Mesodermal cell (in vitro differentiated cells): ENCODE results near the gene UBE2E2.

Experiments used
- H3K27ac ChIP-seq: 2 replicates; pipeline ENCODE4 v1.7.0; 2013; ENCODE audit warnings: mild to moderate bottlenecking, low read depth, low read length, moderate library complexity; ENCODE audit not compliant: severe bottlenecking
- H3K36me3 ChIP-seq: 2 replicates; pipeline ENCODE4 v1.7.1; 2013; ENCODE audit warnings: mild to moderate bottlenecking, low read length, moderate library complexity; ENCODE audit not compliant: control insufficient read depth, insufficient read depth
- H3K4me1 ChIP-seq: one replicate; pipeline ENCODE4 v1.7.1; 2013; ENCODE audit warnings: mild to moderate bottlenecking, low read length; ENCODE audit not compliant: insufficient read depth, control insufficient read depth, poor library complexity, severe bottlenecking
- H3K4me3 ChIP-seq: 2 replicates; pipeline ENCODE4 v1.7.0; 2013; ENCODE audit warnings: low read length, control low read depth, mild to moderate bottlenecking; ENCODE audit not compliant: insufficient read depth, poor library complexity, severe bottlenecking; ENCODE audit errors: extremely low read depth
- H3K9me3 ChIP-seq: 2 replicates; pipeline ENCODE4 v1.7.1; 2013; ENCODE audit warnings: mild to moderate bottlenecking, low read length, moderate library complexity; ENCODE audit not compliant: control insufficient read depth
- WGBS, 2 experiments: methylation state at CpG; one replicate each; pipeline ENCODE4 v1.1.5; 2013; ENCODE audit warnings: missing lambda C conversion rate in 2 of 2; ENCODE audit not compliant: insufficient coverage in 2 of 2; 5-methylcytosine and 5-hydroxymethylcytosine counted together

The UBE2E2 gene

GRCh38 chr3:23442598-23443383, 239.7 kb downstream of the UBE2E2 start:
- Histone ChIP-seq H3K4me3 (no peak overlapping the region), H3K27ac (no peak overlapping the region)
- WGBS, 2 experiments: 73 to 100% methylated on average over 1 of the region's 4 CpGs

GRCh38 chr3:23444386-23444785, 241.3 kb downstream of the UBE2E2 start:
- Histone ChIP-seq H3K4me1 (peaks cover 12% of the 10 kb centered on the region), H3K36me3 (no peaks in the 10 kb centered on the region), H3K4me3 (no peak overlapping the region), H3K27ac (no peak overlapping the region), H3K9me3 (no peaks in the 10 kb centered on the region)
- 86 to 100% methylated on average over 1 of the region's 1 CpG for WGBS, 2 experiments

More at GRCh38 chr3:23442598-23443383, 239.7 kb downstream of the UBE2E2 start:
- Histone ChIP-seq H3K4me1 (peaks cover 12% of the 10 kb centered on the region), H3K36me3 (no peaks in the 10 kb centered on the region), H3K9me3 (no peaks in the 10 kb centered on the region)

- H3K9me3 ChIP-seq: no peaks in the 10 kb centered on the region
- WGBS, 2 experiments: 78 to 83% methylated on average over 1 to 2 of the region's 3 CpGs
- no peaks in the 10 kb centered on the region for H3K36me3 ChIP-seq
- H3K4me1 ChIP-seq: peaks cover 9% of the 10 kb centered on the region
- no peak overlapping the region for H3K27ac ChIP-seq
- no peak overlapping the region for H3K4me3 ChIP-seq
These were observed 243.2 kb downstream of the UBE2E2 start for GRCh38 chr3:23446301-23446700.

GRCh38 chr3:23448998-23449537, 245.9 kb downstream of the UBE2E2 start:
- Histone ChIP-seq H3K27ac (no peak overlapping the region), H3K4me1 (peaks cover 9% of the 10 kb centered on the region), H3K9me3 (no peaks in the 10 kb centered on the region), H3K36me3 (no peaks in the 10 kb centered on the region), H3K4me3 (no peak overlapping the region)
- WGBS, 2 experiments: 83% methylated on average over 1 of the region's 2 CpGs; no CpG with 5 or more reads in 1 of the 2 experiments

GRCh38 chr3:23450051-23450450, 246.9 kb downstream of the UBE2E2 start:
- H3K9me3 ChIP-seq: no peaks in the 10 kb centered on the region
- H3K4me1 ChIP-seq: peaks cover 9% of the 10 kb centered on the region
- no peaks in the 10 kb centered on the region for H3K36me3 ChIP-seq
- H3K27ac ChIP-seq: no peak overlapping the region
- no CpG with 5 or more reads among the region's 2 CpGs for WGBS, 2 experiments
- no peak overlapping the region for H3K4me3 ChIP-seq

- Histone ChIP-seq H3K4me3 (no peak overlapping the region), H3K9me3 (no peaks in the 10 kb centered on the region), H3K4me1 (peaks cover 9% of the 10 kb centered on the region), H3K36me3 (no peaks in the 10 kb centered on the region), H3K27ac (no peak overlapping the region)
- WGBS, 2 experiments: no CpG with 5 or more reads among the region's 2 CpGs
These were observed 247.7 kb downstream of the UBE2E2 start for GRCh38 chr3:23450806-23451205.

- 100% methylated on average over 1 of the region's 1 CpG; no CpG with 5 or more reads in 1 of the 2 experiments for WGBS, 2 experiments
- Histone ChIP-seq H3K4me1 (no peaks in the 10 kb centered on the region), H3K4me3 (no peak overlapping the region), H3K9me3 (no peaks in the 10 kb centered on the region), H3K27ac (no peak overlapping the region), H3K36me3 (no peaks in the 10 kb centered on the region)
These were observed 249.3 kb downstream of the UBE2E2 start for GRCh38 chr3:23452408-23452807.

- WGBS, 2 experiments: 71 to 100% methylated on average over 1 of the region's 3 CpGs
- H3K36me3 ChIP-seq: no peaks in the 10 kb centered on the region
- H3K9me3 ChIP-seq: no peaks in the 10 kb centered on the region
- no peaks in the 10 kb centered on the region for H3K4me1 ChIP-seq
- H3K27ac ChIP-seq: no peak overlapping the region
- no peak overlapping the region for H3K4me3 ChIP-seq
These were observed 252.0 kb downstream of the UBE2E2 start for GRCh38 chr3:23455084-23455483.

GRCh38 chr3:23455775-23456174, 252.6 kb downstream of the UBE2E2 start:
- Histone ChIP-seq H3K4me1 (no peaks in the 10 kb centered on the region), H3K9me3 (no peaks in the 10 kb centered on the region), H3K4me3 (no peak overlapping the region), H3K36me3 (no peaks in the 10 kb centered on the region), H3K27ac (no peak overlapping the region)
- WGBS, 2 experiments: 88 to 100% methylated on average over 1 of the region's 2 CpGs

- Histone ChIP-seq H3K27ac (no peak overlapping the region), H3K36me3 (no peaks in the 10 kb centered on the region), H3K4me3 (no peak overlapping the region), H3K9me3 (no peaks in the 10 kb centered on the region), H3K4me1 (no peaks in the 10 kb centered on the region)
- WGBS, 2 experiments: no CpG with 5 or more reads among the region's 2 CpGs
These were observed 254.6 kb downstream of the UBE2E2 start for GRCh38 chr3:23457697-23458096.

GRCh38 chr3:23459465-23459864, 256.3 kb downstream of the UBE2E2 start:
- Histone ChIP-seq H3K4me3 (no peak overlapping the region), H3K9me3 (no peaks in the 10 kb centered on the region), H3K4me1 (no peaks in the 10 kb centered on the region), H3K27ac (no peak overlapping the region), H3K36me3 (no peaks in the 10 kb centered on the region)
- WGBS, 2 experiments: 83% methylated on average over 1 of the region's 3 CpGs; no CpG with 5 or more reads in 1 of the 2 experiments
